ENCODE measurements around the gene LEKR1.

Gene LEKR1

DNA sequence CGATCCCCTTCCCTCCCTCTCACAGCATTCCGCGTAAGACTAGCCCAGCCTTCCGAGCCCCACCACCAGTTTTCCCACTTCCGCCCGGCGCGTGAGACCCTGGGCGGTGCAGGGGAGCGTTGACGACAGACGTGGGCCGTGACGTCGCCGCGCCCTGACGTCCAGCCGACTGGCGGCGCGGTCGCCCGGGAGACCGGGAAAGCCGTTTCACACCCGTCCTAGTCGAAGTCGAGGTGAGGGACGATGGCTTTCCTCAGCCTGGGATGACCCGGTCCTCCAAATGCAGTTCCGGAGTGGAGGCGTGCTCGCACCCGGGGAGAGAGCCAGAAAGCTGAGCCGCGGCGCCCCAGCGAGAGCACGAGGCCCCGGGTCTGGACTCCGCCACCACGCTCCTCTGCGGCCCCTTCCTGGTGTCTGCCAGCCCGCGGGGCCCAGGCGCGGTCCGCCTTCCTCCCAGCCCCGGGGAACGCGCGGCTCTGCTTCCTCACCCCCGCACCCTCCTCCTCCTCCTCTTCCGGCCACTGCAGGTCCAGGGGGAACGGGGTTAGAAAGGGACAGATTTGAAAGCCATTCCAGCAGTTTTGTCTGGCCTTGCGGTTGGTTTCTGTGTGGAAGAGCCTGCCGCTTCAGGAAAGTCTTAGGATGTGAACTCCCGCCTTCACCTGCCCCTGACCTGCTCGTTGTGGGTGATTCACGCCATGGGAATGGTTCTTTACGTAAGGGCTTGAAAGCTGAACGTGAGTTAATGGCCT is at the start of gene LEKR1:
Gene LEKR1 (plus strand): TSS at position 210 of the 752 bp plus-strand sequence. CDS start 2,977 bp downstream, outside the sequence.
- DNase-seq (ENCODE audit: low read depth), result peak; percentile 91
- TF ChIP-seq, protein P1, sequence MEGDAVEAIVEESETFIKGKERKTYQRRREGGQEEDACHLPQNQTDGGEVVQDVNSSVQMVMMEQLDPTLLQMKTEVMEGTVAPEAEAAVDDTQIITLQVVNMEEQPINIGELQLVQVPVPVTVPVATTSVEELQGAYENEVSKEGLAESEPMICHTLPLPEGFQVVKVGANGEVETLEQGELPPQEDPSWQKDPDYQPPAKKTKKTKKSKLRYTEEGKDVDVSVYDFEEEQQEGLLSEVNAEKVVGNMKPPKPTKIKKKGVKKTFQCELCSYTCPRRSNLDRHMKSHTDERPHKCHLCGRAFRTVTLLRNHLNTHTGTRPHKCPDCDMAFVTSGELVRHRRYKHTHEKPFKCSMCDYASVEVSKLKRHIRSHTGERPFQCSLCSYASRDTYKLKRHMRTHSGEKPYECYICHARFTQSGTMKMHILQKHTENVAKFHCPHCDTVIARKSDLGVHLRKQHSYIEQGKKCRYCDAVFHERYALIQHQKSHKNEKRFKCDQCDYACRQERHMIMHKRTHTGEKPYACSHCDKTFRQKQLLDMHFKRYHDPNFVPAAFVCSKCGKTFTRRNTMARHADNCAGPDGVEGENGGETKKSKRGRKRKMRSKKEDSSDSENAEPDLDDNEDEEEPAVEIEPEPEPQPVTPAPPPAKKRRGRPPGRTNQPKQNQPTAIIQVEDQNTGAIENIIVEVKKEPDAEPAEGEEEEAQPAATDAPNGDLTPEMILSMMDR (IDR thresholded peaks at IDR 0.05; ENCODE audit: insufficient read depth, low read depth, low read length, missing control alignments), result no peak
- peak within 1 kb of the TSS; percentile 89 for H3K4me3 ChIP-seq (ENCODE audit: low read depth, low read length)

DNA sequence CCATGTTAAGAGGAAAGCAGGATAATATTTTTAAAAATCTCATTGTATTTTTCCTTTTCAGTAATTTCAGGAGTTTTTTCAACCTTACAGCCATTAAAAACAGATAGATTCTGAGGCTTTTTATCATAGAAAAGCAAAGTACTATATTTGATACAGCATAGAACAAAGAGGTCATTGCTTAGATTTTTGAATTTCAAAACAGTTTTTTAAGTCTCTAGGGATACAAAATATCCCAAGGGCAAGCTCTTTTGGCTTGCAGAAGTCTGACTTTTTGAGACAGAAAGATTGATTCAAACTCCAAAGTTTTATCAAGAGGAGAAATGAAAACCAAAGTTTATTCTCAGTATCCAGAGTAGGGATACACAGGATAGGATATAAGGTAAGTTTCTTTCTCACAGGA is 49.3 kb upstream of the LEKR1 start:
- TF ChIP-seq, protein P1 (IDR thresholded peaks at IDR 0.05; ENCODE audit: insufficient read depth, low read depth, low read length, missing control alignments), result no peak
- no peak overlapping the region for H3K4me3 ChIP-seq (ENCODE audit: low read depth, low read length)
- DNase-seq (ENCODE audit: low read depth), result no peak

DNA sequence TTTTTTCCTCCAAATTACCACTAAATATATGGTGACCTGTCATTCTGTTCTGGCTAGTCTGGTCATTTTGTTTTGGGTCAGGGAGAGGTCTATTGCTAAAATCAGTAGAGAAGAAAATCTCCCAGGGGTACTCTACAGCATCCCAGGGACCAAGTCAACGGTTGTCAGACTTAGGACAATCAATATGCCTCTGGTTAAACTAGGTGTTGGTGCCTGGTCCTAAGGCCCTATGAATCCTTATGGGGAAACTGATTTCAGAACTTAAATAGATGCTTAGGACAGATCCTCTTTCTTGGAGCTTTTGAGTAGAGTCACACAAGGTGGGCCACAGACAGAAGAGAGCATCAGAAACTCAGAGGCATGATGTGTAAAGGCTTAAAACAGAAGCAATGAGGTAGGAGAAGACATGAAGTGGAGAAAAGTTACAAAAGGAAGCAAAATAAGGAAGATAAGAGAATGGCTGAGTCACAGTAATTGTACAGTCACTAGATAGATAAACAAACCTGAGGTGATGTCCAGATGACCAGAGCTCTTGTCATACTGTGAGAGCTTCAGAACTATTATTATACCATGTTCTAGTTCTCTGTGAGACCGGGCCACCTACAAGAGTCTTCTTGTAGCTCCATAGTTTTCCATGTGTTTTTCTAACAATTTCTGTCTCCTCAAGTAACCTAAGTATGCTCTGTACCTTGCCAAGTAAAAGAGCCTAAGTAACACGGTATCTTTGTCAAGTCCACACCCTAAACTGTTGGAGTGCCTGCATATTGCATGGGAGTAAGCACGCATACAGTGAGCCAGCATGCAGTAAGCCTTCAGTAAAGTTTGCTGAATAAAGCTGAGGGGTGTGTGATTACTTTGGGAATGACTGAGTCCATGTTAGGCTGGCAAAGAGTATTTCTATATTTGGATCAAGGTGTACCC is 44.6 kb upstream of the LEKR1 start:
- TF ChIP-seq, protein P1 (IDR thresholded peaks at IDR 0.05; ENCODE audit: insufficient read depth, low read depth, low read length, missing control alignments), result no peak
- no peak overlapping the region for H3K4me3 ChIP-seq (ENCODE audit: low read depth, low read length)
- no peak for DNase-seq (ENCODE audit: low read depth)

GRCh38 chr3:156782319-156782718 is 43.8 kb upstream of the LEKR1 start:
- TF ChIP-seq, protein P1 (IDR thresholded peaks at IDR 0.05; ENCODE audit: insufficient read depth, low read depth, low read length, missing control alignments), result no peak
- H3K4me3 ChIP-seq (ENCODE audit: low read depth, low read length), result no peak overlapping the region
- DNase-seq (ENCODE audit: low read depth), result no peak

DNA sequence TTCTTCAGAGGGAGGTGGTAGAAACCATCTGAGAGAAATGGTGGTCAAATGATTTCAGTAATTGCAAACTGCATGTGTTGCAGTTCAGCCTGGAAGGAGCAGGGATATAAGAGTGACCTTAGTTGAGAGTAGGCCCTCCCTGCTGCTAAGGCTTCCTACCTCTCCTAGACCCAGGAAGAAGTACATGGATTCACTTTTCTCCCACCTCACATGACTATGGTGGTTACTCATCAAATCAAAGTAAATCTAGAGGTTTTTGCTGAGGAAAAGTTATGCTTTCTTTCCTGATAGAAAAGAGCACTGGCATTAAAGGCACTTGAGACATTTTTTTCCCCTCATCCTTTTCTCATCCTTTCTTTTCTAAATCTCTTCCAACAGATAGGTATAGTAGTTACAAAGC is 43.2 kb upstream of the LEKR1 start:
- TF ChIP-seq, protein P1 (IDR thresholded peaks at IDR 0.05; ENCODE audit: insufficient read depth, low read depth, low read length, missing control alignments), result no peak

DNA sequence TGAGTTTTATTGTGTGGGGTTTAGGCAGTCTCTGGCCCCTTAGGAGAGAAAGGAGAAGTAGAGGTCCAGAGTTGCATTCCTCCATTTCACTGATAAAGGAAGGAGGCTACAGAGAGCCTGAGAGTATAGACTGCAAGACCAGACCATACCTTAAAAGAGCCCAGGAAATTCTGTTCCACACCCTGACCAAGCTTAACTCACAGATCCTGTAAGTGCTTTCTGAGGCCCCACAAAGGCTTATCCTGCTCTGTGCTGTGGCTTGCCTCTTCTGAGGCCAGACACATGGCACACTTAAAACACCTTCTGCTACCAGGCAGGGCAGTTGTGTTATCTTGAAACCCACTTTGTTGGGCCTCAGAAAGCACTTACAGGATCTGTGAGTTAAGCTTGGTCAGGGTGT is 39.2 kb upstream of the LEKR1 start:
- no peak overlapping the region for H3K4me3 ChIP-seq (ENCODE audit: low read depth, low read length)
- no peak for DNase-seq (ENCODE audit: low read depth)
- TF ChIP-seq, protein P1 (IDR thresholded peaks at IDR 0.05; ENCODE audit: insufficient read depth, low read depth, low read length, missing control alignments), result no peak

More for the DNA sequence above, 43.2 kb upstream of the LEKR1 start:
- DNase-seq (ENCODE audit: low read depth), result no peak
- no peak overlapping the region for H3K4me3 ChIP-seq (ENCODE audit: low read depth, low read length)
